Measurements from ENCODE around the gene CHST11. TPM values are rescaled to one million over a fixed set of nuclear protein-coding genes. Genes with fewer than 3 reads are reported as not detected.

The CHST11 gene
- total RNA-seq, 1 donor = 8.2 TPM

DNA sequence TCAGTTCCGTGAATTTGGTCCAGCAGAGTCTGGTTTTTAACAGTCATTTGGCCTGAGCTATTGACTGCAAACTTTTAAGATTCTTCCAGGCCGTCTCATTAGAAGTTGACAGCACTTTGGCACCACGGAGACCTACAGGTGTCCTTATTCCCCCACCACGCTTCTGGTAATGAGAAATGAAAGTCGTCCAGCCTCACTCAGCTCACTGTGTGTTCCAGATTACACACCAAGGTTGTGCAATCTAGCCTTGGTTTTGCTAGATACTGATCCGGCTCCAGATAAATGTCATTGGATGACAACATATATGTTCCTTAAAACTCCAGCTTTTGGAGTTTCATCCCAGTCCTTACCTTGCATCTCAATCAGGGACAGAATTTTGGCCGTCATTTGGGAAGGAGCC lies 210.4 kb downstream of the CHST11 start:
- TF ChIP-seq, protein P1, sequence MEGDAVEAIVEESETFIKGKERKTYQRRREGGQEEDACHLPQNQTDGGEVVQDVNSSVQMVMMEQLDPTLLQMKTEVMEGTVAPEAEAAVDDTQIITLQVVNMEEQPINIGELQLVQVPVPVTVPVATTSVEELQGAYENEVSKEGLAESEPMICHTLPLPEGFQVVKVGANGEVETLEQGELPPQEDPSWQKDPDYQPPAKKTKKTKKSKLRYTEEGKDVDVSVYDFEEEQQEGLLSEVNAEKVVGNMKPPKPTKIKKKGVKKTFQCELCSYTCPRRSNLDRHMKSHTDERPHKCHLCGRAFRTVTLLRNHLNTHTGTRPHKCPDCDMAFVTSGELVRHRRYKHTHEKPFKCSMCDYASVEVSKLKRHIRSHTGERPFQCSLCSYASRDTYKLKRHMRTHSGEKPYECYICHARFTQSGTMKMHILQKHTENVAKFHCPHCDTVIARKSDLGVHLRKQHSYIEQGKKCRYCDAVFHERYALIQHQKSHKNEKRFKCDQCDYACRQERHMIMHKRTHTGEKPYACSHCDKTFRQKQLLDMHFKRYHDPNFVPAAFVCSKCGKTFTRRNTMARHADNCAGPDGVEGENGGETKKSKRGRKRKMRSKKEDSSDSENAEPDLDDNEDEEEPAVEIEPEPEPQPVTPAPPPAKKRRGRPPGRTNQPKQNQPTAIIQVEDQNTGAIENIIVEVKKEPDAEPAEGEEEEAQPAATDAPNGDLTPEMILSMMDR (IDR thresholded peaks at IDR 0.05; ENCODE audit: insufficient read depth, low read depth, low read length) = no peak
- peak; percentile 90 for DNase-seq (ENCODE audit: low read depth)
- no peak overlapping the region for H3K4me3 ChIP-seq (ENCODE audit: low read depth, low read length)

DNA sequence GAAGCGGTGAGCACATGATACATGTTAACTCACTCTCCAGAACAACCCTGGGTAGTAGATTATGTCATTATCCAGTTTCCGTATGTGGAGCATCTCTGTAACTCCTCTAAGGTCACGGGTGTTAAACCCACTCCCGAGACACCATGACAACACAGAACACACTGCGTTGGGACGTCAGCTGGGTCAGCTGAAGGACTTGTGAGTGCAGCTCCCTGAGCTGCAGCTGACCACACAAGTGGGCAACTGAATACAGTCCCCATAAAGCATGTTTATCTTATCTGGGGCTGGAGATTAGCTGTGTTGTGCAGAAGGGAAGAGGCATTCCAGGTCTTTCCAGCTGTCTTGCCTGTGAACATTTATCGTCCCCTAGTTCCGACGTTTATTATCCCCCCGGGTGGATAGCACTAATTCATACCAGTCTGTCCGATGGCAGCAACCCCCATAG lies 211.5 kb downstream of the CHST11 start:
- TF ChIP-seq, protein P1 (IDR thresholded peaks at IDR 0.05; ENCODE audit: insufficient read depth, low read depth, low read length) = no peak
- no peak overlapping the region for H3K4me3 ChIP-seq (ENCODE audit: low read depth, low read length)
- DNase-seq (ENCODE audit: low read depth) = peak; percentile 99

DNA sequence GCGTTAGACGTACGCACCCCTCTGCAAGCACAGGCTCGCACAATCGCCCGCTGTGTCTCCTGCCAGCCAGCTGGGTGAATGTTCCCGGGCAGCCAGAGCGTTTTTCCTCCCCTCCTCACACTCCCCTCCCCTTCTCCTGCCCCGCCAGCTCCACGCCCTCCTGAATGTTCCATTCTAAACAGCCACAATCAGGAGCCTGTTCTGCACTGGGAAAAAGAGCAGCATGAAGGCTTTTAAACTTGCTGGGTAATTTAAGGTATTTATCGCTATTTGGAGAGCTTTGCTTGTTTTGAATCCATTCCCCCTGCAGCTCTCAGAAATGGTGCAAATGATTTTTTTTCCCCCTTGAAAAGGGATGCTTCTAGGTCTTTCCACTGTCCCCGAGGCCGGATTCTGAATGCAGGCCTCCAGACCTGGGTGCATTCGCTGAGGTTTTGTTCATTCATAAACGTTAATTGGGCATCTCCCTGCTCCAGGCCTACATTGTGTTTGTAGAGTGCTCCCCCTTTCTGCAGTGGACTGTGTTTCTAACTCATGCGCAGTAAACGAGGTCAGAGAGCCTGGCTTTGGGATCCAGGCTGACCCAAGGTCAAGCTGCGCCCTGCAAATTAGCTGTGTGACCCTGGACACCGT lies 212.5 kb downstream of the CHST11 start:
- H3K4me3 ChIP-seq (ENCODE audit: low read depth, low read length) = no peak overlapping the region
- TF ChIP-seq, protein P1 (IDR thresholded peaks at IDR 0.05; ENCODE audit: insufficient read depth, low read depth, low read length) = peak; percentile 24
- peak; percentile 70 for DNase-seq (ENCODE audit: low read depth)

DNA sequence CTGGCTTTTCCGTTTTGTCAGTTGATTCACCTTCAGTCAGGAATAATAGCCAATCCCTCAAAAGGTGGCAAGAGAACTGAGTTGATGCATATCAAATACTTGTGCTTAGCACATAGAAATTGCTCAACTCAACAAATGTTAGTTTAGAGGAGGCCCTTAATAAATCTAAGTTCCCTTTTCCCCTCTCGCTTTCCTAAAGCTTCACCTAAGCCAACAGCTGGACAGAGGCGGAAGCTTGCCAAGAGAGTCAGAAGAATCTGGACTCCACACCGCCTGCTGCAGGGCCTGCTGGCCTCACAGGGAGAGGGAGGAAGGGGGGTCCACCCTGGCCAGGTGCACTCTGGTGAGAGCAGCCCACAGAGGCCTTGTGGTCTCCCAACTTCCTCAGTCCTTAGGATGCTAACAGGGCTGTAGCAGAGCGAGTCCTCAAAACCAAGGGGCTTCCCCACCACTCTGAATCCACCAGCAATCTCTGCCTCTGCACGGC lies 213.1 kb downstream of the CHST11 start:
- DNase-seq (ENCODE audit: low read depth) = peak; percentile 86
- H3K4me3 ChIP-seq (ENCODE audit: low read depth, low read length) = no peak overlapping the region
- TF ChIP-seq, protein P1 (IDR thresholded peaks at IDR 0.05; ENCODE audit: insufficient read depth, low read depth, low read length) = no peak

DNA sequence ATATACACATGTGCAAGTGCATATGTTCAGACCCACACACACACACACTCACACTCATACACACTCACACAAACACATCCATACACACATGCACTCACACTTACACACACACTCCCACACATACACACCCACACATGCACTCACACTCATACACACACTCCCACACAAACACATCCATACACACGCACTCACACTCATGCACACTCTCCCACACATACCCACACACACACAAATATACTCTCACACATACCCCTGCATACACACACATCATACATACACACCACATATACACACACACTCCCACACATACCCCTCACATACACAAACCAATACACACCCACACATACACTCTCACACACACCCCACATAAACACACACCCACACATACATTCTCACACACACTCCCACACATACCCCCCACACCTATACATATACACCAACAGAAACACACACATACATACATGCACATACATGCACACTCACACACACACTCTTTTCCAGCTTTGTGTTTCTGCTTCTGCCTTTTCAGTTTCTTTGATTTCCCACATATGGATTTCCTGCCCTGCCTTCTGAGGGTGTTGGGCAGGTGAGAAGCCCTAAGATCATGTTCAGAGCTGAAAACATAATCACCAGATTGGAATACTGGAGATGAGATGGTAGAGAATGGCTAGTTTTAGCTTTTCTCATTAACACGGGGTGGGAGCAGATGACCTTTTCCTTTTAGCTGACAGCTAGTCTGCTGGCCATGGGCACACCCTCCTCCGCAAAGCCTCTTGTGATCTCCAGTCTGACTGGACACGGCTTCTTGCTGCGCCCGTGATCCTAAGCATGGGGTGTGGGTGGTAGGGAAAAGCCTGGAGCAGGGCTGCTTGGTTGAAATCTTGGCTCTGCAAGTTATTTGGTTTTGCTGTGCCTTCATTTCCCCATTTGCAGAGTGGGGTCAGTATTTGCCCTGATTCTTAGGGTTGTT lies 214.0 kb downstream of the CHST11 start:
- TF ChIP-seq, protein P1 (IDR thresholded peaks at IDR 0.05; ENCODE audit: insufficient read depth, low read depth, low read length) = no peak
- H3K4me3 ChIP-seq (ENCODE audit: low read depth, low read length) = no peak overlapping the region
- DNase-seq (ENCODE audit: low read depth) = peak; percentile 35

DNA sequence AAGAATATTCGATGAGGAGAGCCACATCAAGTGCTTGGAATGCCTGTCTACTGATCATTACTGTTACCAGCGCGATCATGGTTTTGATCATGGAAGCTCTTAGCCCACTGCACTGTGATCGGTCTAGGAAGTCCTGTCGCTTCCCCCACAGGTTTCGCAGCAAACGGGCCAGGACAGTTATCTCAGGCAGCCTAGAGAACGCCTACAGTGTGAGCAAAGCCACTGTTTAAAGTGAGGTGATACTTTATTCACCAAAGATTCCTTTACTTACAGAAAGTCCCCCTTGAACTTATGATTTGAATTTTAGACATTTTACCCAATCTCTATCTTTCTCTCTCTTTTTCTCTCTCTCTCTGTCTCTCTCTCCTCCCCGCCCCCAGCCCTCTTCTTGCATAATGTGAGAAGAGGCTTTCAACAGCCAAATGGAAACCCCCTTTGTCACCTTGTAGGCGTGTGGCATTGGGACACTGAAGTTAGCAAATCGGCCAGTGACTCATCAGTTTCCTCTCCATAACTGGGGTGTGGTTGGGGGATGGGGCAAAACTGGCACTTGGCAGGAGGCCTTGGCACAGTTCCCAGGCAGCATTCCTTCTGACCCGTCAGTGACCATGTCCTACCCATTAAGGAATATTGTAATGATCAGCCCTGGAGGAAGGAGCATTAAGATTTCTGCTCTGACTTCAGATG lies 214.8 kb downstream of the CHST11 start:
- no peak overlapping the region for H3K4me3 ChIP-seq (ENCODE audit: low read depth, low read length)
- DNase-seq (ENCODE audit: low read depth) = peak; percentile 84
- TF ChIP-seq, protein P1 (IDR thresholded peaks at IDR 0.05; ENCODE audit: insufficient read depth, low read depth, low read length) = no peak

Data from fibroblast of villous mesenchyme (primary cell).